SK-N-MC (cell line): Measurements from ENCODE around the gene DENND2A.
"Not testable (repeated sequence)": the region's sequence is repeated elsewhere in the genome, so short reads cannot be mapped to it uniquely, and the experiment has no call there.

Experiments used
- DNase-seq: peaks from one replicate; pipeline ENCODE4 v3.0.0-alpha.2; 2011; ENCODE audit warnings: low read depth, low spot score
- H3K27ac ChIP-seq: fragments of 200-600 bp; sonication (generic); 2 replicates; pipeline ENCODE4 v1.5.1; 2016; ENCODE audit warnings: mixed run types
- H3K36me3 ChIP-seq: fragments of 200-600 bp; sonication (generic); 2 replicates; pipeline ENCODE4 v1.6.1; 2017; ENCODE audit warnings: antibody characterized with exemption, low read length, mixed read lengths; ENCODE audit not compliant: insufficient read depth
- H3K4me3 ChIP-seq: fragments of 200-600 bp; sonication (generic); 2 replicates; pipeline ENCODE4 v1.5.1; 2016
- H3K9ac ChIP-seq: fragments of 200-600 bp; sonication (generic); 2 replicates; pipeline ENCODE4 v1.8.0; 2017; ENCODE audit warnings: mixed run types, mixed read lengths; ENCODE audit not compliant: insufficient read length
- H3K9me3 ChIP-seq: fragments of 200-600 bp; sonication (generic); 2 replicates; pipeline ENCODE4 v1.6.1; 2017; ENCODE audit warnings: low read depth, mild to moderate bottlenecking, antibody characterized with exemption, low read length, moderate library complexity, mixed read lengths
- EZH2 ChIP-seq: fragments of 200-600 bp; sonication (generic); IDR thresholded peaks from one replicate; pipeline ENCODE4 v1.6.1; 2017; ENCODE audit warnings: antibody characterized with exemption
- FOXP2 ChIP-seq: optimal IDR thresholded peaks from 2 replicates; pipeline ENCODE3; 2011; ENCODE audit warnings: mild to moderate bottlenecking, moderate library complexity; ENCODE audit not compliant: insufficient read depth; ENCODE audit errors: extremely low read length, control extremely low read depth
- POLR2AphosphoS5 ChIP-seq: IDR thresholded peaks from 2 replicates; pipeline ENCODE4 v1.6.1; 2012; ENCODE audit warnings: mild to moderate bottlenecking, low read depth, low read length, borderline replicate concordance

Gene DENND2A

DNA sequence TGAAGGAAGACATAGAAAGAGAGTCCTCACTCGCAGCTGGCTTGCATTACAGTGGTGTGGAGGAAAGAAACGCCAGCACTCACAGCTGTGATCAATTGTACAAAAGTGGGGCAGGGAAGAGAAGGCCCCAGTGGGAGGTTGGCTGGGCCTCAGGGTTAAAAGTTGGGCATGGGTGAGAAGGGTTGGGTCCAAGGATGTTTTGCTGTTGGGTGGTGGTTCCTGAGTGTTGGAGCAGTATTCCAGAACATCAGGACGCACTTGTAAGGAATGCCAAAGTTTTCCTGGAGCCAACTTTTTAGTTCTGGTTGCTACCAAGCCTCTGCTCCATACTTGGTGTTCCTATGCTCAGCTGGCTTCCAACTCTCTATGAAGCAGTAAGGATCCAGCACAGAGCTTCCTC is 105.9 kb downstream of the DENND2A start:
- Histone ChIP-seq H3K4me3 (no peak overlapping the region), H3K36me3 (no peaks in the 10 kb centered on the region), H3K9me3 (no peaks in the 10 kb centered on the region), H3K9ac (no peak overlapping the region), H3K27ac (no peak overlapping the region)
- DNase-seq = no peak
- TF ChIP-seq FOXP2 (no peak), POLR2AphosphoS5 (no peak), EZH2 (no peak)

DNA sequence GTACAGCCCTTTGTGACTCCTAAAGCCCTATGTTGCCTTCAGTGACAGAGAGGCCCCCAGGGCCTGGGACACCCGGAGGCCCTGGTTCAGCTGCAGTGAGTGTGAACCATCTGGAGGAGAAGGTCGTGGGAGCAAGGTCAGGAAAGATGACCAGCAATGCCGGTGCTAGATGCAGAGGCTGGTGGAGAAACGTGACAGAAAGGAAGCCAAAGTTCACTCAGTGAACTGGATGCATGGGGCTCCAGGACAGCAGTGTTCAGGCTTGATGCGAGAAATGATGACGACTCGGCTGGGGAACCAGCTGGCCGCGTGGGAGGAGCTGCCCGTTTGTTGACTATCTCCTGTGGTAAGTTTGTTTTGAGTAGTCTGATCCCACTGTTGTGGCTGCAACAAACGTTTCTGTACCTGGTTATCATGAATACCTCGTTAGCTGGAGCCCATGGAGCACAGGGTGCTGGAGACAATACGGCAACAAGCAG is 107.2 kb downstream of the DENND2A start:
- Histone ChIP-seq H3K27ac (no peak overlapping the region), H3K9ac (no peak overlapping the region), H3K4me3 (no peak overlapping the region), H3K36me3 (no peaks in the 10 kb centered on the region), H3K9me3 (no peaks in the 10 kb centered on the region)
- DNase-seq = no peak
- TF ChIP-seq FOXP2 = no peak
- no peak for TF ChIP-seq EZH2
- no peak for TF ChIP-seq POLR2AphosphoS5

DNA sequence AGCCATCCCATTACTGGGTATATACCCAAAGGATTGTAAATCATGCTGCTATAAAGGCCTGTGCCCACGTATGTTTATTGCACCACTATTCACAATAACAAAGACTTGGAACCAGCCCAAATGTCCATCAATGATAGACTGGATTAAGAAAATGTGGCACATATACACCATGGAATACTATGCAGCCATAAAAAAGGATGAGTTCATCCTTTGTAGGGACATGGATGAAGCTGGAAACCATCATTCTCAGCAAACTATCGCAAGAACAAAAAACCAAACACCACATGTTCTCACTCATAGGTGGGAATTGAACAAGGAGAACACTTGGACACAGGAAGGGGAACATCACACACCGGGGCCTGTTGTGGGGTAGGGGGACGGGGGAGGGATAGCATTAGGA is 111.2 kb downstream of the DENND2A start:
- not testable (repeated sequence) for H3K36me3 ChIP-seq, H3K27ac ChIP-seq, DNase-seq, H3K9ac ChIP-seq, H3K4me3 ChIP-seq, H3K9me3 ChIP-seq

DNA sequence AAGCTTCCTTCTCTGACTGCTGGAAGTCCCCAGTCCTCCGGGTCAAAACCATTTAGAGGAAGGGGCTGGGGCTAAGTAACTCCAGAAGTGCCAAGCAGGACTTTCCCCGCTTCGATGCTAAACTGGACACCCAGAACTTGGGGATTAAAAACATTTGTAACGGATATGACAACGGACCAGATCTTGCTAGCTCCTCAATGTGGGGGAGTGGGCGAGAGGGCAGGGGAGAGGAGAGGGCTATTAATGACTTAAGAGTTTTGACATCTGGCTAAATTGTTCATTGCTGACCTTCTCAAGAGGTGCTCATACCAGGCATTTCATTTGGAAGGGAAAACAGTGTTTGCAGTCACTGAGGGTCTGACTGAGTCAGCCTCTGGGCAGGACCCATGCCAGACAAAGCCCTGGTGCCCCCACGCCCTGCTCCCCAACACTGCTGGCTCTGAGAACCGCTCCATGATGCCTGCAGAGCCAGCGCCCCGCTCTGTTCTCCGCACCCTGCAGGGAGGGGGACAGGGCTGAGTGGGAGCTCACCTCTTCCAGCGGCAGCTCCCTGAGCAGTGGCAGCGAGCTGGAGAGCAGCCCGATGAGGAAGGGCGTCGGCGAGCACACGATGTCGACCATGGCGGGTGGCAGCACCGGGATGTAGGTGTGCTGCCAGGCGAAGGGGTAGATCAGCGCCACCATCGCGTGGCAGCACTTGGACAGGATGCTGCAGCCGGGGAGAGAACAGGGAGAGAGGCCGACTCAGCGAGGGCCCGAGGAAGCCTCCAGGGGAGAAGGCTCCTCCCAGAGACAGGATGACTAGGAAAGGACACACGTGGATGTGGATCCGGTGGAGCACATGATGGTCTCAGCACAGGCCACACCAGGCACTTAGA is 113.6 kb downstream of the DENND2A start:
- H3K27ac ChIP-seq = no peak overlapping the region
- no peak overlapping the region for H3K4me3 ChIP-seq
- H3K36me3 ChIP-seq = no peaks in the 10 kb centered on the region
- no peak for DNase-seq
- no peaks in the 10 kb centered on the region for H3K9me3 ChIP-seq
- no peak overlapping the region for H3K9ac ChIP-seq
- TF ChIP-seq EZH2 (no peak), POLR2AphosphoS5 (no peak), FOXP2 (no peak)

DNA sequence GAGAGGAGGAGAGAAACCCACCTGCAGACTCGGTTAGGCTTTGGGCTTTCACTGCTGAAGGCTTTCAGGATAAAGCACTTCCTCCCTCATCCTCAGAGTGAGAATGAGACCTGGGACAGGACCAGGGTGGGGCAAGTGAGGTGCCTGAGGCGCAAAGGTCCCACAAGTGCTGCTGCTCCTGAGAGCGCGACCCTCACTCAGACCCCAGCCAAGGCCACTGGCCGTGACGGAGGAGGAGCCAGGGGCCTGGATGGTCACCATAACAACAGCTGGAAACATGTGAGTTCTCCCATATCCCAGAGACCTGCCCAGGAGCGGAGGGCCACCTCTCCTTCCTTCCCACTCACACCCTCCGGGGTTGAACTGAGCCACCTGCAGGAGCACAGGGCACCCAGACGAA is 114.4 kb downstream of the DENND2A start:
- H3K9ac ChIP-seq = no peak overlapping the region
- no peaks in the 10 kb centered on the region for H3K36me3 ChIP-seq
- DNase-seq = no peak
- TF ChIP-seq FOXP2 (no peak), POLR2AphosphoS5 (no peak), EZH2 (no peak)
- H3K9me3 ChIP-seq = no peaks in the 10 kb centered on the region
- H3K27ac ChIP-seq = no peak overlapping the region
- H3K4me3 ChIP-seq = no peak overlapping the region

DNA sequence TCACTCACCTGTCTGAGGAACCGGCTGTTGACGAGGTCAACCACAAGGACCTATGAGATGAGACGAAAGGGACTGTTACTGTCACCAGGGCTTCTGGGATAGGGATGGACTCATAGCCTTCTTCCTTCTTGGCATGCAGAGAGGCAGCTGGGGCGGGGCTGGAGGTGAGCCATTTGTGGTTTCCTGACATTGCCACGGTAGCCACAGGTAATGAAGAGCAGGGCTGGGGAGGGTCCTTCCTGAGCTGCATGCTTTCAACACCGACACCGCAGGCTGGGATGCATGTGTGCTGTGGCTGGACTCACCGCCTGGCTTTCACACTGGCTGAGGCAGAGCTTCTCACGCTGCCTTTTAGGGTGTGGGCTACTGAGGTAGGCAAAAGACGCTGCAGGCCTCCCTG is 114.9 kb downstream of the DENND2A start:
- no peaks in the 10 kb centered on the region for H3K36me3 ChIP-seq
- no peak overlapping the region for H3K4me3 ChIP-seq
- DNase-seq = no peak
- H3K9ac ChIP-seq = no peak overlapping the region
- no peak for TF ChIP-seq FOXP2
- TF ChIP-seq EZH2 = no peak
- no peak for TF ChIP-seq POLR2AphosphoS5
- H3K9me3 ChIP-seq = no peaks in the 10 kb centered on the region
- no peak overlapping the region for H3K27ac ChIP-seq

DNA sequence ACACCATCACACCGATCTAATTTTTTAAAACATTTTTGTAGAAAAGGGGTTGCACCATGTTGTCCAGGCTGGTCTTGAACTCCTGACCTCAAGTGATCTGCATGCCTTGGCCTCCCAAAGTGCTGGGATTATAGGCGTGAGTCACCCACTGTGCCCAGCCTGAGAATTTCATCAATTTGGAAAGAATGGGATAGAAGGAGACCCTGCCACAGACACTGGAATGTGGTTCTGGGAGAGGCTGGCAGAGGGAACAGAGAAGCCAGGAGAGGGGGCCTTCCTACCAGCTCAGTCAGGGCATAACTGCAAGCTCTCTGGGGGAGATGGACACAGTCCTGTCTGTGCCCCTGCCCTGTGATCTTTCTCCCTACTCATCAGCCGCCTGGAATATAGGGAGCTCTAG is 119.2 kb downstream of the DENND2A start:
- Histone ChIP-seq H3K4me3 (no peak overlapping the region), H3K9ac (no peak overlapping the region), H3K36me3 (no peaks in the 10 kb centered on the region), H3K27ac (no peak overlapping the region), H3K9me3 (no peaks in the 10 kb centered on the region)
- no peak for DNase-seq
- TF ChIP-seq FOXP2 (no peak), POLR2AphosphoS5 (no peak), EZH2 (no peak)

DNA sequence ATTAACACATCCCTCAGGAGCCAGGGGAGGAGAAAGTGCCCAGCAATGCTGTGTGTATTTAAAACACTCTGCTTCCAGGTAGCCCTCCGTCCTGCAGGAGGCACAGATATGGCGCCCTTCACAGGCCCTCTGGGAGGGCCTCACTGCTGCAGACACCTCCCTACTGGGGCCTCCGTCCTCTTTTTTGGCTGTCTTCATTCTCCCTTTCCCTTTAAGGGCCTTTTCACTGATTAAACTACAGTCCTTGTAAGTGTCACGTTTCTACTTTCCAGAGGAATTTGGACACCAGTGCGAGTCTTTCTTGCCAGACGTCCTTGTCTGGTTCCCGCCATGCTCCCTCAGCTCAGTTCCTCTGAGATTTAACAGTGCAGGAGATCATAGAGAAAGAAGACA is 121.6 kb downstream of the DENND2A start:
- no peak for DNase-seq
- no peak overlapping the region for H3K4me3 ChIP-seq
- TF ChIP-seq POLR2AphosphoS5 = no peak
- TF ChIP-seq EZH2 = no peak
- TF ChIP-seq FOXP2 = no peak
- no peak overlapping the region for H3K9ac ChIP-seq
- H3K27ac ChIP-seq = no peak overlapping the region
- H3K36me3 ChIP-seq = no peaks in the 10 kb centered on the region
- no peaks in the 10 kb centered on the region for H3K9me3 ChIP-seq

DNA sequence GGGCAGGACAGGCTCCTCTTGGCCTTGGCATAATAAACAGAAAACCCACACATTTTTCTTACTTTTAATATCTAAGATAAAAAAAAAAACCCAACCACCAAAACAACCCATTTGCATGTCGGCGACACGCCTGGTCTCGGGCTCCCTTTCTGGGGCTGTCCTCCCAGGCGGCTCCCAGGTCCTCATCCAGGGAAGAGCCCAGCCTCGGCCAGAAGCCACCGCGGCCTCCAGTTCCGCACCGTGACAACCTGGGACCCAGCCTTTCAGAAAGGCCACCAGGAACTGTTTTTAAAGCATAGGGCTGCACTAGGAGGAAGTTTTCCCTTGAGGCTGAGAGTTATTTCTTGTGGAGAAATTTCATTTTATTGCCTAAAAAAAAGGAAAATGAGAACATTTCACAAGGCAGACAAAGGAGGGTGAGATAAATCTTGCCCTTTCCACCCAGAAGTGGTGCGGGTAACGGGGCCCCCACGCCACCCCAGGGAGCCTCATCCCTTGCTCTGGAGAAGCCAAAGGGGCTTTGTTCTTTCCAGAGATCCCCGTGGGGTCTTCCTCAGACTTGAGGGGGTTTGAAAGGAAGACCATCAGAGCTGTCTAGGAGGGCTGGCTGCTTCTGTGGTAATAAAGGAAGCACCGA is 122.1 kb downstream of the DENND2A start:
- Histone ChIP-seq H3K27ac (no peak overlapping the region), H3K4me3 (no peak overlapping the region), H3K9me3 (no peaks in the 10 kb centered on the region), H3K36me3 (no peaks in the 10 kb centered on the region), H3K9ac (no peak overlapping the region)
- no peak for TF ChIP-seq EZH2
- no peak for TF ChIP-seq POLR2AphosphoS5
- no peak for TF ChIP-seq FOXP2
- no peak for DNase-seq
